ENCODE results near the gene MYEF2. TPM values are rescaled to one million over a fixed set of nuclear protein-coding genes. Genes with fewer than 3 reads are reported as not detected.

The MYEF2 gene
- total RNA-seq, 2 donors from 2014 or later, result 12.9 to 16.6 TPM

- 51 to 56% methylated on average over 2 of the region's 2 CpGs for whole genome bisulfite sequencing, 2 donors
- DNase-seq, result no peak
- Histone ChIP-seq H3K4me3 (no peak overlapping the region), H3K36me3 (replicated peaks in 1 of 2; ENCODE audit: insufficient read depth in 1 of 2, low read depth in 2 of 2) (no peaks in the 10 kb centered on the region), H3K9me3 (no peaks in the 10 kb centered on the region), H3K27ac (no peak overlapping the region), H3K4me1 (no peaks in the 10 kb centered on the region), H3K27me3 (no peaks in the 10 kb centered on the region)
- no peak for ATAC-seq
- intact Hi-C loops (cut with DNase I), result no loop called here
- no peak for TF ChIP-seq CTCF (IDR thresholded peaks at IDR 0.05)
Observed at GRCh38 chr15:48097264-48097663, 80.8 kb downstream of the MYEF2 start.

- Histone ChIP-seq H3K27me3 (no peaks in the 10 kb centered on the region), H3K4me1 (no peaks in the 10 kb centered on the region), H3K9me3 (no peaks in the 10 kb centered on the region), H3K36me3 (replicated peaks in 1 of 2; ENCODE audit: insufficient read depth in 1 of 2, low read depth in 2 of 2) (no peaks in the 10 kb centered on the region), H3K27ac (no peak overlapping the region), H3K4me3 (no peak overlapping the region)
- intact Hi-C loops (cut with DNase I), result no loop called here
- DNase-seq, result no peak
- TF ChIP-seq POLR2A (IDR thresholded peaks at IDR 0.05), result no peak
- no peak for TF ChIP-seq CTCF (IDR thresholded peaks at IDR 0.05)
- no peak for ATAC-seq
- 57 to 68% methylated on average over 2 of the region's 2 CpGs for WGBS, 2 donors
Observed at GRCh38 chr15:48096813-48097212, 81.3 kb downstream of the MYEF2 start.

- no peak for ATAC-seq
- no peak overlapping the region for H3K27ac ChIP-seq
- TF ChIP-seq CTCF (IDR thresholded peaks at IDR 0.05) (no peak), POLR2A (IDR thresholded peaks at IDR 0.05) (no peak)
- no peak overlapping the region for H3K4me3 ChIP-seq
- H3K36me3 ChIP-seq (replicated peaks in 1 of 2; ENCODE audit: insufficient read depth in 1 of 2, low read depth in 2 of 2), result no peaks in the 10 kb centered on the region
- WGBS, 2 donors, result 55 to 59% methylated on average over 4 of the region's 4 CpGs
- DNase-seq, result no peak
- no peaks in the 10 kb centered on the region for H3K9me3 ChIP-seq
- no peaks in the 10 kb centered on the region for H3K27me3 ChIP-seq
- intact Hi-C loops (cut with DNase I), result no loop called here
- no peaks in the 10 kb centered on the region for H3K4me1 ChIP-seq
Observed at GRCh38 chr15:48096355-48096786, 81.7 kb downstream of the MYEF2 start.

- Histone ChIP-seq H3K27ac (no peak overlapping the region), H3K4me1 (no peaks in the 10 kb centered on the region), H3K36me3 (replicated peaks in 1 of 2; ENCODE audit: insufficient read depth in 1 of 2, low read depth in 2 of 2) (no peaks in the 10 kb centered on the region), H3K27me3 (no peaks in the 10 kb centered on the region), H3K4me3 (no peak overlapping the region), H3K9me3 (no peaks in the 10 kb centered on the region)
- TF ChIP-seq CTCF (IDR thresholded peaks at IDR 0.05), result no peak
- no peak for TF ChIP-seq POLR2A (IDR thresholded peaks at IDR 0.05)
- intact Hi-C loops (cut with DNase I), result no loop called here
- WGBS, 2 donors, result 70 to 75% methylated on average over 4 of the region's 4 CpGs
- no peak for DNase-seq
- ATAC-seq, result no peak
Observed at GRCh38 chr15:48091522-48091921, 86.6 kb downstream of the MYEF2 start.

GRCh38 chr15:48090666-48091065 is 87.4 kb downstream of the MYEF2 start:
- intact Hi-C loops (cut with DNase I), result no loop called here
- TF ChIP-seq CTCF (IDR thresholded peaks at IDR 0.05) (no peak), POLR2A (IDR thresholded peaks at IDR 0.05) (no peak)
- no peak for ATAC-seq
- no peak overlapping the region for H3K4me3 ChIP-seq
- H3K4me1 ChIP-seq, result no peaks in the 10 kb centered on the region
- DNase-seq, result no peak
- no peaks in the 10 kb centered on the region for H3K9me3 ChIP-seq
- WGBS, 2 donors, result 31 to 39% methylated on average over 3 of the region's 3 CpGs
- H3K27me3 ChIP-seq, result no peaks in the 10 kb centered on the region
- H3K27ac ChIP-seq, result no peak overlapping the region
- no peaks in the 10 kb centered on the region for H3K36me3 ChIP-seq (replicated peaks in 1 of 2; ENCODE audit: insufficient read depth in 1 of 2, low read depth in 2 of 2)
